Measurements from ENCODE around the gene ARRDC4.

Gene ARRDC4

GRCh38 chr15:98000249-98001203 lies 40.0 kb downstream of the ARRDC4 start:
- no peak for DNase-seq

DNA sequence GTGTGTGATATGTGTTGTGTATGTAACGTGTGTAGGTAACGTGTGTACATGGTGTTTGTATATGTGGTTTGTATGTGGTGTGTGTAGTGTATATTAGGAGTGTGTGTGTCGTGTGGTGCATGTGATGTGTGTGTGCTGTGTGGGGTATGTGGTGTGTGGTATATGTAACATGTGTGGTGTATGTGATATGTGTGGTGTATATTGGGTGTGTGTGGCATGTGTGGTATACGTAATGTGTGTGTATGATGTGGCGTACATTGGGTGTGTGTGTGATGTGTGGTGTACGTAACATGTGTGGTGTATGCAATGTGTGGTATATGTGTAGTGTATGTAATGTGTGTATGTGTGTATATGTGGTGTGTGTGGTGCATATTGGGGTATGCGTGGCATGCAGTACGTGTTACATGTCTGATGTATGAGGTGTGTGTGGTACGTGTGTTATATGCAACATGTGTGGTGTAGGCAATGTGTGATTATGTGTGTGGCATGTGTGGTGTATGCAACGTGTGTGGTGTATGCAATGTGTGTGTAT lies 41.2 kb downstream of the ARRDC4 start:
- DNase-seq = no peak

- DNase-seq = no peak
Observed at GRCh38 chr15:98002419-98002818, 41.9 kb downstream of the ARRDC4 start.

DNA sequence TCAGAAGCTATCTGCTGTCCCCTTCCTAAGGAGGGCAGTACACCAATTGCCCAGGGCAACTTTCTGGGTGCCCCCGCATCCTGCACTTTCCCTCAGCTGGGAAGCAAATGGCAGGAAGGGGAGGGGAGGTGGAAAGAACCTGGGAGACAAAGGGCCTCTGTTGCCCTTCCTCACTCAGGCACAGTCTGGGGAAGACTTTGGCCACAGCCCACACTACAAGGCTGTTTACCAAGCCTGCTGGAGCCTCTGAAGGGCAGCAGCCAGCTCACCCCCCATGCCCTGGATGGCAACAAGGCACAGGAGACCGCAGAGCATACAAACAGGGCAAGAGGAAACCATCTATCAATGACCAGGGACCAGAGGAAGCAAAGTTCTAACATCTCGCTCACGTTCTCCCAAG lies 42.4 kb downstream of the ARRDC4 start:
- no peak for DNase-seq

GRCh38 chr15:98003518-98003917 lies 43.0 kb downstream of the ARRDC4 start:
- no peak for DNase-seq

GRCh38 chr15:98003996-98004395 lies 43.5 kb downstream of the ARRDC4 start:
- no peak for DNase-seq

DNA sequence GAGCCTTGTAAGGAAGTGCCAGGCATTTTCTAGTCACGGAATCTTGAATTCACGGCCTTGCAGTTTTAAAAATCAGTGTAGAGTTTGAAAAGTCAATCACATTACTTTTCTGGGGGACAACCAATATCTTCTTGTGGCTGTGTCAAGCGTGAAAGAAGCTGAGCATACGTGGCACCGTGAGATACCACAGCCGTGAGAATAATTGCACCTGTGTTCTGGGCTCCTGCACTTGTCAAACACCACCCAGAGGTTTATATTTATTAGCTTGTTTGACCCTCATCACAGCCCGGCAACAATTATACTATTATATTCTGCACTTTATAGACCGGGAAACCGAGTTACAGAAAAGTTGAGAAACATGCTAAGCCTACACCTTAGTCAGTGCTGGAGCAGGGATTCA lies 45.2 kb downstream of the ARRDC4 start:
- DNase-seq = no peak

GRCh38 chr15:98009169-98009568 lies 48.7 kb downstream of the ARRDC4 start:
- DNase-seq = no peak

- no peak for DNase-seq
Observed at GRCh38 chr15:98009971-98010370, 49.5 kb downstream of the ARRDC4 start.

GRCh38 chr15:98012354-98012753 lies 51.9 kb downstream of the ARRDC4 start:
- DNase-seq = no peak

DNA sequence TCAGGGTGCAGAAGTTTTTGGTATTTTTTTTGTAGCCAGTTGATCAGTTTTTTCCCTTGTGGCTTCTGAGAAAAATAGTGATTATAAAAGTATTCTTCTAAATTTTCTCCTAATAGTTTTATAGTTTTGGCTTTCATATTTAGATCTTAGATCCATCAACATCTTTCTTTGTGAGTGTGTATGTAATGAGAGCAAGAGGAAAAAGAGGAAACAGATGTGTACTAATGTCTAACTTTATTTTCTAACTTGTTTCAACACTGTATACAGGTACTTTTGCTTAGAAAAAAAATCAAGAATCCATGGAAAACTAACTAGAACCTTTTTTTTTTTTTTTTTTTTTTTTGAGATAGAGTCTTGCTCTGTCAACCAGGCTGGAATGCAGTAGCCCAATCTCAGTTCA lies 53.1 kb downstream of the ARRDC4 start:
- no peak for DNase-seq

DNA sequence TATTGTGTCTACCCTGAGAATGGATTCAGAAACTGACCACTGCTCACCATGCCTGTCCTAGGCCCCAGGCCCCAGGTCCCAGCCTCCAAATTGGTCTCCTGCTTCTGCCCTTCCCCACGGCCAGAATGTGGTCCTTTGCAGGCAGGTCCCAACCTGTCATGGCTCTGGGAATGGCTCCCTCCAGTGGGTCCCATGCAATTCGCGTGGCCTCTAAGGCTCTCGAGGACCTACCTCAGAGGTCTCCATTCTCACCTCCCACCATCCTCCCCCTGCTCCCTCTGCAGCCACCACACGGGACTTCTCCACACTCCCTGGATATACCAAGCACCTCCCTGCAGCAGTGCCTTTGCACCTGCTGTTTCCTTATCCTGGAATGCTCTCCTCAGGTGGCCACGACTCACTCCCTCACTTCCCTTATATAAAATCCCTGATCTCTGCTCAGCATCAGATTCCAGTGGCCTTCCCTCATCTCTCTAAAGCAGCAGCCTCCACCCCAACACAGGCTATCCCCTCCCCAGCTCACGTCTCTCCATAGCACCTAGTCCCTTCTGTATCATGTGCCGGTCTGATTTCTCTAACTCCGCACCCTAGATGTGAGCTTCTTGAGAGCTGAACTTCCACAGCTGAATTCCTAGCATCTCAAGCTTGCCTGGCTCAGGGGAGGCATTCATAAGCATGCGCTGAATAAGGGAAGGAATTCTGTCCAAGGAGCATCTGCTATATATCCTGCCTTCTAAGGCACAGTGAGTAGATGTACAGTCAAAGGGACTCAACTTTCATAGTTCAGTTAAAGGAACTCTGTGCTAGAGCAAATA lies 56.9 kb downstream of the ARRDC4 start:
- DNase-seq = no peak

DNA sequence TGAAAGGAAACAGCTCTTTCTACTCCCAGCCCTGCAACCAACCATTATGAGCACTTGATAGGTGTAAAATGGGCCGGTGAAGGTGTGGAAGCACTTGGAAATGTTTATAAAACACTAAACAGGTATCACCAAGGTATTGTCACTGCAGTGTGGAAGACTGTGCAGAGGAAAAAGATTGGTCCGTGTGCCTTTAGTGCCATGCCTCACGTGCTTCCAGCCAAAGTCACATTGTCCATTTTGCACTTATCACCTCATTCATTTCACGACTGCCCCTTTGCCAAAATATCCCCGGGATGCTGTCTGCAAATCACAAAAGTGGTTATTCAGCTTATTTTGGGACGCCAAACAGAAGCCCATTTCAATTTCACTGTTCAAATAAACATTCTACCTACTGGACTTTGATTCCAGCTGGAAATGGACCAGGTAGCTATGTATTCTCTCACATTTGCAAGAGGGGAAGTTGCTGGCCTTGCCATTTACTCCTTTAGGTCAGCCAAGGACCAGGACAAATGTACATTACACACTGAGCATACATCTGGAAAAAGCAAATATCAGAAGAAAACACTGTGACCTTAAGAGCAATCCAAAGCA lies 58.4 kb downstream of the ARRDC4 start:
- no peak for DNase-seq
